ENCODE measurements around the gene CLECL1. TPM values are rescaled to one million over a fixed set of nuclear protein-coding genes. Genes with fewer than 3 reads are reported as not detected.
A peak's percentile ranks its signal among the peaks of the same experiment; 100 is the strongest.
"Not testable (repeated sequence)": the region's sequence is repeated elsewhere in the genome, so short reads cannot be mapped to it uniquely, and the experiment has no call there.

Gene CLECL1
- total RNA-seq, 1 experiment from 2014 or later: not detected

DNA sequence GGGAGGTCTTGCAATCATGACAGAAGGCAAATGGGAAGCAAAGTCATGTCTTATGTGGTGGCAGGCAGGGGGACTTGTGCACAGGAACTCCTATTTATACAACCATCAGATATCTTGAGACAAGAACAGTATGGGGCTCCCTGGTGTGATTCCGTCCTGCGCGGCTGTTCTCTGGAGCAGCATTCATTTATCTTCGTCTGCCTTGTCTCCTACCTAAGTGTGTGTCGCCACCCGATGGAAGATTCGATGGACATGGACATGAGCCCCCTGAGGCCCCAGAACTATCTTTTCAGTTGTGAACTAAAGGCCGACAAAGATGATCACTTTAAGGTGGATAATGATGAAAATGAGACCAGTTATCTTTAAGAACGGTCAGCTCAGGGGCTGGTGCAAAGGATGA, 37.7 kb downstream of the CLECL1 start:
- H3K27me3 ChIP-seq (ENCODE audit: insufficient read depth, low read length); BruUV-seq (replicated peaks); POLR2A ChIA-PET; H3K27ac ChIP-seq (ENCODE audit: low read depth, low read length); H4K20me1 ChIP-seq (ENCODE audit: insufficient read depth); H3K36me3 ChIP-seq (ENCODE audit: control insufficient read depth in 1 of 2, insufficient read depth in 2 of 2, low read length in 2 of 2); H3K79me2 ChIP-seq (ENCODE audit: insufficient read depth, low read length); CTCF ChIA-PET; H3K4me3 ChIP-seq (replicated peaks in 1 of 2; ENCODE audit: low read depth in 1 of 2, low read length in 2 of 2); H3K4me2 ChIP-seq (ENCODE audit: low read length); RAD21 ChIA-PET (ENCODE audit: low non-redundant PET in 1 of 2, low total read pairs in 2 of 2, uncharacterized antibody in 2 of 2, unreplicated experiment in 2 of 2); H2AFZ ChIP-seq (ENCODE audit: low read depth, low read length, poor library complexity, severe bottlenecking); ATAC-seq; H3K9me3 ChIP-seq (ENCODE audit: control insufficient read depth in 1 of 2, insufficient read depth in 1 of 2, low read depth in 1 of 2, low read length in 2 of 2); intact Hi-C loops (cut with micrococcal nuclease); DNase-seq (ENCODE audit: low read depth, low spot score); H3K4me1 ChIP-seq (ENCODE audit: control insufficient read depth in 1 of 2, insufficient read depth in 2 of 2, low read length in 2 of 2); H3K9me2 ChIP-seq (ENCODE audit: insufficient read depth); H3K9ac ChIP-seq (ENCODE audit: low read length): not testable (repeated sequence)
- TF ChIP-seq RAD21 (IDR thresholded peaks at IDR 0.05; ENCODE audit: low read depth): peak; percentile 45

GRCh38 chr12:9694241-9694640, 38.7 kb downstream of the CLECL1 start:
- intact Hi-C loops (cut with micrococcal nuclease): no loop called here
- no peak for DNase-seq (ENCODE audit: low read depth, low spot score)
- RAD21 ChIA-PET (ENCODE audit: low non-redundant PET in 1 of 2, low total read pairs in 2 of 2, uncharacterized antibody in 2 of 2, unreplicated experiment in 2 of 2): no interaction called here
- Histone ChIP-seq H3K4me3 (replicated peaks in 1 of 2; ENCODE audit: low read depth in 1 of 2, low read length in 2 of 2) (no peak overlapping the region), H4K20me1 (ENCODE audit: insufficient read depth) (no peaks in the 10 kb centered on the region), H3K4me1 (ENCODE audit: control insufficient read depth in 1 of 2, insufficient read depth in 2 of 2, low read length in 2 of 2) (no peaks in the 10 kb centered on the region), H3K27me3 (ENCODE audit: insufficient read depth, low read length) (no peaks in the 10 kb centered on the region), H3K27ac (ENCODE audit: low read depth, low read length) (no peak overlapping the region), H2AFZ (ENCODE audit: low read depth, low read length, poor library complexity, severe bottlenecking) (no peak overlapping the region), H3K9ac (ENCODE audit: low read length) (no peak overlapping the region), H3K9me2 (ENCODE audit: insufficient read depth) (no peaks in the 10 kb centered on the region), H3K36me3 (ENCODE audit: control insufficient read depth in 1 of 2, insufficient read depth in 2 of 2, low read length in 2 of 2) (no peaks in the 10 kb centered on the region), H3K9me3 (ENCODE audit: control insufficient read depth in 1 of 2, insufficient read depth in 1 of 2, low read depth in 1 of 2, low read length in 2 of 2) (no peaks in the 10 kb centered on the region), H3K4me2 (ENCODE audit: low read length) (no peak overlapping the region), H3K79me2 (ENCODE audit: insufficient read depth, low read length) (no peaks in the 10 kb centered on the region)
- CTCF ChIA-PET: no interaction called here
- ATAC-seq: no peak
- no peak for TF ChIP-seq ELF1 (IDR thresholded peaks at IDR 0.05; ENCODE audit: borderline replicate concordance, low read depth)
- no peak for TF ChIP-seq YY1 (IDR thresholded peaks at IDR 0.05; ENCODE audit: extremely low read depth, insufficient replicate concordance, low read depth, low read length)
- BruUV-seq (replicated peaks): no TSS peak
- POLR2A ChIA-PET: no interaction called here

DNA sequence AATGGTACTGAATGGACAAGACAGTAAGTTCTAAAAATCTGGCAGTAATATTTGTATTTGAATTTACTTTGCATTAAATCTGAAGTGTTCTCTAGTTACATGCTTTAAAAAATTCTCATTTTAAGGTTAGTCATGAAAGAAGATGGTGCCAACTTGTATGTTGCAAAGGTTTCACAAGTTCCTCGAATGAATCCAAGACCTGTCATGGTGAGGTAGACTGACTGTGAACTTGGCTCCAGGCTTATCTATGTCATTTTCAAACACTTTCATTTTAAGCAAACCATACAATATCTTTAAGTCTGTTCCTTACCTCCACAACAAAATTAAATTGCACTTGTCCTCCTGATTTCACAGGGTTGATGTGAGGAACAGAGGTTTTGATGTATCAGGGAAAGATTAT, 40.0 kb downstream of the CLECL1 start:
- no peaks in the 10 kb centered on the region for H3K79me2 ChIP-seq (ENCODE audit: insufficient read depth, low read length)
- POLR2A ChIA-PET: no interaction called here
- DNase-seq (ENCODE audit: low read depth, low spot score): no peak
- no peaks in the 10 kb centered on the region for H3K4me1 ChIP-seq (ENCODE audit: control insufficient read depth in 1 of 2, insufficient read depth in 2 of 2, low read length in 2 of 2)
- CTCF ChIA-PET: no interaction called here
- no peaks in the 10 kb centered on the region for H4K20me1 ChIP-seq (ENCODE audit: insufficient read depth)
- H3K27me3 ChIP-seq (ENCODE audit: insufficient read depth, low read length): no peaks in the 10 kb centered on the region
- no peak overlapping the region for H2AFZ ChIP-seq (ENCODE audit: low read depth, low read length, poor library complexity, severe bottlenecking)
- H3K9me3 ChIP-seq (ENCODE audit: control insufficient read depth in 1 of 2, insufficient read depth in 1 of 2, low read depth in 1 of 2, low read length in 2 of 2): no peaks in the 10 kb centered on the region
- intact Hi-C loops (cut with micrococcal nuclease): no loop called here
- H3K36me3 ChIP-seq (ENCODE audit: control insufficient read depth in 1 of 2, insufficient read depth in 2 of 2, low read length in 2 of 2): no peaks in the 10 kb centered on the region
- BruUV-seq (replicated peaks): no TSS peak
- no peak overlapping the region for H3K9ac ChIP-seq (ENCODE audit: low read length)
- no peak for ATAC-seq
- H3K27ac ChIP-seq (ENCODE audit: low read depth, low read length): no peak overlapping the region
- no peak overlapping the region for H3K4me3 ChIP-seq (replicated peaks in 1 of 2; ENCODE audit: low read depth in 1 of 2, low read length in 2 of 2)
- H3K9me2 ChIP-seq (ENCODE audit: insufficient read depth): no peaks in the 10 kb centered on the region
- RAD21 ChIA-PET (ENCODE audit: low non-redundant PET in 1 of 2, low total read pairs in 2 of 2, uncharacterized antibody in 2 of 2, unreplicated experiment in 2 of 2): no interaction called here
- no peak overlapping the region for H3K4me2 ChIP-seq (ENCODE audit: low read length)
- TF ChIP-seq TCF7L2 (IDR thresholded peaks at IDR 0.05; ENCODE audit: borderline replicate concordance, extremely low read depth, insufficient read depth, insufficient read length): no peak
- TF ChIP-seq, protein P1, sequence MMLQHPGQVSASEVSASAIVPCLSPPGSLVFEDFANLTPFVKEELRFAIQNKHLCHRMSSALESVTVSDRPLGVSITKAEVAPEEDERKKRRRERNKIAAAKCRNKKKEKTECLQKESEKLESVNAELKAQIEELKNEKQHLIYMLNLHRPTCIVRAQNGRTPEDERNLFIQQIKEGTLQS (IDR thresholded peaks at IDR 0.05): no peak
- no peak for TF ChIP-seq REST (IDR thresholded peaks at IDR 0.05; ENCODE audit: low read depth)
- TF ChIP-seq RAD21 (IDR thresholded peaks at IDR 0.05; ENCODE audit: low read depth): no peak
- TF ChIP-seq EZH2phosphoT487 (IDR thresholded peaks at IDR 0.05; ENCODE audit: borderline replicate concordance): no peak
- TF ChIP-seq ZFX (IDR thresholded peaks at IDR 0.05): no peak
- no peak for TF ChIP-seq ELF1 (IDR thresholded peaks at IDR 0.05; ENCODE audit: borderline replicate concordance, low read depth)
- TF ChIP-seq POLR2AphosphoS5 (IDR thresholded peaks at IDR 0.05; ENCODE audit: low read depth, low read length): no peak
- TF ChIP-seq SP1 (IDR thresholded peaks at IDR 0.05; ENCODE audit: low read depth): no peak
- no peak for TF ChIP-seq FOSL1 (IDR thresholded peaks at IDR 0.05; ENCODE audit: low read depth)
- TF ChIP-seq JUND (IDR thresholded peaks at IDR 0.05): no peak

Measured in HCT116 (cell line).